K562 (cell line): ENCODE results near the gene CCDC148.

Experiments
- CHD1 ChIP-seq: fragments of 200-600 bp; sonication (generic); IDR thresholded peaks from one replicate; pipeline ENCODE4 v1.6.1; 2012; ENCODE audit warnings: mild to moderate bottlenecking, moderate library complexity, low read length, inconsistent platforms
- ELF1 ChIP-seq: fragments of 200-800 bp; sonication (Bioruptor generic); IDR thresholded peaks from 2 replicates; pipeline ENCODE4 v1.6.1; 2016; ENCODE audit warnings: missing genetic modification characterization, missing compliant biosample characterization
- POLR2AphosphoS5 ChIP-seq: IDR thresholded peaks from 2 replicates; pipeline ENCODE4 v1.6.1; 2011; ENCODE audit warnings: mild to moderate bottlenecking, low read depth, low read length, moderate library complexity; ENCODE audit not compliant: control insufficient read depth, insufficient read depth
- RBM39 ChIP-seq: fragments of 200-400 bp; formaldehyde crosslinking; optimal IDR thresholded peaks from 2 replicates; pipeline ENCODE3; 2018; ENCODE audit warnings: low read depth, low read length
- SRSF3 ChIP-seq: fragments of 200-400 bp; formaldehyde crosslinking; IDR thresholded peaks from 2 replicates; pipeline ENCODE4 v1.6.1; 2016; ENCODE audit warnings: mild to moderate bottlenecking, low read length, moderate library complexity; ENCODE audit not compliant: insufficient read depth
- TF ChIP-seq, protein P1 (sequence below): IDR thresholded peaks from 2 replicates; pipeline ENCODE4 v1.6.1; 2016; ENCODE audit warnings: missing genetic modification characterization, missing compliant biosample characterization
- TF ChIP-seq, protein P2 (sequence below), 3 experiments: IDR thresholded peaks in 2 of 3; conservative IDR thresholded peaks in 1 of 3; 2 replicates each; pipeline ENCODE4 v1.5.1; 2011 to 2012; ENCODE audit warnings: low read length in 3 of 3, mild to moderate bottlenecking in 3 of 3, control low read depth in 2 of 3, improper control_type of control experiment in 1 of 3, inconsistent platforms in 1 of 3, low read depth in 1 of 3, mixed read lengths in 1 of 3, moderate library complexity in 1 of 3; ENCODE audit not compliant: insufficient read depth in 2 of 3

DNA sequence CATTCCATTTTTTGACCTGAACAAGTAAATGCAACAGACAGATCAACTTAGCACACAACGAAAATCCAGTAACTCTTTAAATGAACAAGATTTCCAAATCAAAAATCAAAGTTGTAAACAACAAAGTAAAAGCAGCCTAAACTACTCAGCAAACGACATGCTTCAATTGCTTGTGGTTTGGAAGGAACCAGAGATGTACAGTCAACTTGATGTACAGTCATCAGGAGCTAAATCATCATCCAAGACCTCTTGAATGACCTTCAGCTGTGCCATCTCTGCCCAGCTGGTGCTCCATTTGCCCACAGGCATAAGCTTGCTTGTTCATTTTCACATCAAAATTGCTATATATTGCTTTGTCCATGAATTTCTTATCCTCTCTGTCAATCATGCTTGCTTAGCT is 245.1 kb downstream of the CCDC148 start:
- TF ChIP-seq SRSF3 (no peak), RBM39 (no peak), CHD1 (no peak), ELF1 (tag) (no peak), POLR2AphosphoS5 (no peak)
- TF ChIP-seq, protein P1, sequence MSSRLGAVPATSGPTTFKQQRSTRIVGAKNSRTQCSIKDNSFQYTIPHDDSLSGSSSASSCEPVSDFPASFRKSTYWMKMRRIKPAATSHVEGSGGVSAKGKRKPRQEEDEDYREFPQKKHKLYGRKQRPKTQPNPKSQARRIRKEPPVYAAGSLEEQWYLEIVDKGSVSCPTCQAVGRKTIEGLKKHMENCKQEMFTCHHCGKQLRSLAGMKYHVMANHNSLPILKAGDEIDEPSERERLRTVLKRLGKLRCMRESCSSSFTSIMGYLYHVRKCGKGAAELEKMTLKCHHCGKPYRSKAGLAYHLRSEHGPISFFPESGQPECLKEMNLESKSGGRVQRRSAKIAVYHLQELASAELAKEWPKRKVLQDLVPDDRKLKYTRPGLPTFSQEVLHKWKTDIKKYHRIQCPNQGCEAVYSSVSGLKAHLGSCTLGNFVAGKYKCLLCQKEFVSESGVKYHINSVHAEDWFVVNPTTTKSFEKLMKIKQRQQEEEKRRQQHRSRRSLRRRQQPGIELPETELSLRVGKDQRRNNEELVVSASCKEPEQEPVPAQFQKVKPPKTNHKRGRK (tag), result no peak
- TF ChIP-seq, protein P2, sequence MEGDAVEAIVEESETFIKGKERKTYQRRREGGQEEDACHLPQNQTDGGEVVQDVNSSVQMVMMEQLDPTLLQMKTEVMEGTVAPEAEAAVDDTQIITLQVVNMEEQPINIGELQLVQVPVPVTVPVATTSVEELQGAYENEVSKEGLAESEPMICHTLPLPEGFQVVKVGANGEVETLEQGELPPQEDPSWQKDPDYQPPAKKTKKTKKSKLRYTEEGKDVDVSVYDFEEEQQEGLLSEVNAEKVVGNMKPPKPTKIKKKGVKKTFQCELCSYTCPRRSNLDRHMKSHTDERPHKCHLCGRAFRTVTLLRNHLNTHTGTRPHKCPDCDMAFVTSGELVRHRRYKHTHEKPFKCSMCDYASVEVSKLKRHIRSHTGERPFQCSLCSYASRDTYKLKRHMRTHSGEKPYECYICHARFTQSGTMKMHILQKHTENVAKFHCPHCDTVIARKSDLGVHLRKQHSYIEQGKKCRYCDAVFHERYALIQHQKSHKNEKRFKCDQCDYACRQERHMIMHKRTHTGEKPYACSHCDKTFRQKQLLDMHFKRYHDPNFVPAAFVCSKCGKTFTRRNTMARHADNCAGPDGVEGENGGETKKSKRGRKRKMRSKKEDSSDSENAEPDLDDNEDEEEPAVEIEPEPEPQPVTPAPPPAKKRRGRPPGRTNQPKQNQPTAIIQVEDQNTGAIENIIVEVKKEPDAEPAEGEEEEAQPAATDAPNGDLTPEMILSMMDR (IDR thresholded peaks at IDR 0.05 in 2 of 3, conservative IDR thresholded peaks at IDR 0.05 in 1 of 3; ENCODE audit: insufficient read depth in 2 of 3, low read depth in 1 of 3, low read length in 3 of 3), result no peak
